Measurements from ENCODE around the gene NTM. TPM values are rescaled to one million over a fixed set of nuclear protein-coding genes. Genes with fewer than 3 reads are reported as not detected.

NTM gene
- total and polyA plus RNA-seq, 4 experiments from 2014 or later: not detected

GRCh38 chr11:132046288-132046865 is 676.0 kb downstream of the NTM start:
- intact Hi-C loops (cut with micrococcal nuclease): no loop called here
- no peak overlapping the region for H3K4me3 Mint-ChIP-seq
- CTCF ChIA-PET (ENCODE audit: partially characterized antibody): no interaction called here

GRCh38 chr11:132047167-132047566 is 676.8 kb downstream of the NTM start:
- Mint-ChIP-seq H3K27me3 (no peaks in the 10 kb centered on the region), H3K9me3 (peaks cover 0 to 7% (median 1%) of the 10 kb centered on the region in 8 donors), H3K4me3 (no peak overlapping the region), H3K4me1 (no peaks in the 10 kb centered on the region), H3K36me3 (no peaks in the 10 kb centered on the region), H3K27ac (no peak overlapping the region)
- intact Hi-C loops (cut with micrococcal nuclease): no loop called here
- H3K9me3 ChIP-seq (ENCODE audit: control insufficient read depth in 1 of 2, low read length in 2 of 2): no peaks in the 10 kb centered on the region
- ChIA-PET CTCF (ENCODE audit: partially characterized antibody) (interaction anchor here (0.6 kb wide), 1 partner anchor 39 kb away, joined by 3 read pairs; no protein-coding TSS in a partner anchor), POLR2A (ENCODE audit: partially characterized antibody) (no interaction called here)
- no peak overlapping the region for H3K27ac ChIP-seq (ENCODE audit: low read depth, low read length)
- H3K27me3 ChIP-seq (ENCODE audit: insufficient read depth, low read length): no peaks in the 10 kb centered on the region
- H3K4me3 ChIP-seq (ENCODE audit: low read length in 2 of 2): no peak overlapping the region
- H3K4me1 ChIP-seq (ENCODE audit: insufficient read depth, low read length): no peaks in the 10 kb centered on the region
- no peaks in the 10 kb centered on the region for H3K36me3 ChIP-seq (ENCODE audit: insufficient read depth, low read length)
- DNase-seq: no peak

More at GRCh38 chr11:132046288-132046865, 676.0 kb downstream of the NTM start:
- no peak overlapping the region for H3K4me3 ChIP-seq (ENCODE audit: low read length in 2 of 2)
- no peak overlapping the region for H3K27ac ChIP-seq (ENCODE audit: low read depth, low read length)
- H3K27me3 ChIP-seq (ENCODE audit: insufficient read depth, low read length): no peaks in the 10 kb centered on the region
- H3K4me1 Mint-ChIP-seq: no peaks in the 10 kb centered on the region
- H3K9me3 Mint-ChIP-seq: peaks cover 0 to 7% (median 1%) of the 10 kb centered on the region in 8 donors
- H3K27me3 Mint-ChIP-seq: no peaks in the 10 kb centered on the region
- H3K27ac Mint-ChIP-seq: no peak overlapping the region
- DNase-seq: no peak
- POLR2A ChIA-PET (ENCODE audit: partially characterized antibody): no interaction called here
- no peaks in the 10 kb centered on the region for H3K9me3 ChIP-seq (ENCODE audit: control insufficient read depth in 1 of 2, low read length in 2 of 2)
- no peaks in the 10 kb centered on the region for H3K36me3 ChIP-seq (ENCODE audit: insufficient read depth, low read length)
- H3K4me1 ChIP-seq (ENCODE audit: insufficient read depth, low read length): no peaks in the 10 kb centered on the region
- no peaks in the 10 kb centered on the region for H3K36me3 Mint-ChIP-seq

GRCh38 chr11:132048040-132048439 is 677.6 kb downstream of the NTM start:
- DNase-seq: no peak
- no peak overlapping the region for H3K4me3 ChIP-seq (ENCODE audit: low read length in 2 of 2)
- intact Hi-C loops (cut with micrococcal nuclease): no loop called here
- peaks cover 0 to 7% (median 1%) of the 10 kb centered on the region in 8 donors for H3K9me3 Mint-ChIP-seq
- no peaks in the 10 kb centered on the region for H3K4me1 ChIP-seq (ENCODE audit: insufficient read depth, low read length)
- no peaks in the 10 kb centered on the region for H3K36me3 ChIP-seq (ENCODE audit: insufficient read depth, low read length)
- ChIA-PET POLR2A (ENCODE audit: partially characterized antibody) (no interaction called here), CTCF (ENCODE audit: partially characterized antibody) (no interaction called here)
- no peak overlapping the region for H3K27ac ChIP-seq (ENCODE audit: low read depth, low read length)
- no peaks in the 10 kb centered on the region for H3K27me3 Mint-ChIP-seq
- H3K4me3 Mint-ChIP-seq: no peak overlapping the region
- no peaks in the 10 kb centered on the region for H3K36me3 Mint-ChIP-seq
- H3K27ac Mint-ChIP-seq: no peak overlapping the region
- no peaks in the 10 kb centered on the region for H3K4me1 Mint-ChIP-seq
- no peaks in the 10 kb centered on the region for H3K27me3 ChIP-seq (ENCODE audit: insufficient read depth, low read length)
- H3K9me3 ChIP-seq (ENCODE audit: control insufficient read depth in 1 of 2, low read length in 2 of 2): no peaks in the 10 kb centered on the region

GRCh38 chr11:132049205-132049604 is 678.8 kb downstream of the NTM start:
- CTCF ChIA-PET (ENCODE audit: partially characterized antibody): no interaction called here
- H3K27me3 Mint-ChIP-seq: no peaks in the 10 kb centered on the region
- POLR2A ChIA-PET (ENCODE audit: partially characterized antibody): no interaction called here
- peaks cover 0 to 7% (median 0%) of the 10 kb centered on the region in 8 donors for H3K9me3 Mint-ChIP-seq
- Histone ChIP-seq H3K36me3 (ENCODE audit: insufficient read depth, low read length) (no peaks in the 10 kb centered on the region), H3K27me3 (ENCODE audit: insufficient read depth, low read length) (no peaks in the 10 kb centered on the region), H3K4me1 (ENCODE audit: insufficient read depth, low read length) (no peaks in the 10 kb centered on the region), H3K9me3 (ENCODE audit: control insufficient read depth in 1 of 2, low read length in 2 of 2) (no peaks in the 10 kb centered on the region), H3K27ac (ENCODE audit: low read depth, low read length) (no peak overlapping the region), H3K4me3 (ENCODE audit: low read length in 2 of 2) (no peak overlapping the region)
- DNase-seq: no peak
- H3K4me1 Mint-ChIP-seq: no peaks in the 10 kb centered on the region
- no peaks in the 10 kb centered on the region for H3K36me3 Mint-ChIP-seq
- H3K4me3 Mint-ChIP-seq: no peak overlapping the region
- intact Hi-C loops (cut with micrococcal nuclease): no loop called here
- no peak overlapping the region for H3K27ac Mint-ChIP-seq

GRCh38 chr11:132050049-132050448 is 679.6 kb downstream of the NTM start:
- intact Hi-C loops (cut with micrococcal nuclease): no loop called here
- Histone ChIP-seq H3K4me1 (ENCODE audit: insufficient read depth, low read length) (no peaks in the 10 kb centered on the region), H3K9me3 (ENCODE audit: control insufficient read depth in 1 of 2, low read length in 2 of 2) (no peaks in the 10 kb centered on the region), H3K4me3 (ENCODE audit: low read length in 2 of 2) (no peak overlapping the region), H3K27ac (ENCODE audit: low read depth, low read length) (no peak overlapping the region), H3K36me3 (ENCODE audit: insufficient read depth, low read length) (no peaks in the 10 kb centered on the region), H3K27me3 (ENCODE audit: insufficient read depth, low read length) (no peaks in the 10 kb centered on the region)
- CTCF ChIA-PET (ENCODE audit: partially characterized antibody): no interaction called here
- no peak for DNase-seq
- Mint-ChIP-seq H3K27me3 (no peaks in the 10 kb centered on the region), H3K36me3 (no peaks in the 10 kb centered on the region), H3K27ac (no peak overlapping the region), H3K4me3 (no peak overlapping the region), H3K9me3 (peaks cover 0 to 2% (median 0%) of the 10 kb centered on the region in 8 donors), H3K4me1 (no peaks in the 10 kb centered on the region)
- POLR2A ChIA-PET (ENCODE audit: partially characterized antibody): no interaction called here

GRCh38 chr11:132050577-132051165 is 680.3 kb downstream of the NTM start:
- peaks cover 0 to 2% (median 0%) of the 10 kb centered on the region in 8 donors for H3K9me3 Mint-ChIP-seq
- Histone ChIP-seq H3K4me1 (ENCODE audit: insufficient read depth, low read length) (no peaks in the 10 kb centered on the region), H3K9me3 (ENCODE audit: control insufficient read depth in 1 of 2, low read length in 2 of 2) (no peaks in the 10 kb centered on the region), H3K36me3 (ENCODE audit: insufficient read depth, low read length) (no peaks in the 10 kb centered on the region), H3K27me3 (ENCODE audit: insufficient read depth, low read length) (no peaks in the 10 kb centered on the region), H3K4me3 (ENCODE audit: low read length in 2 of 2) (no peak overlapping the region), H3K27ac (ENCODE audit: low read depth, low read length) (no peak overlapping the region)
- no peaks in the 10 kb centered on the region for H3K36me3 Mint-ChIP-seq
- ChIA-PET POLR2A (ENCODE audit: partially characterized antibody) (no interaction called here), CTCF (ENCODE audit: partially characterized antibody) (no interaction called here)
- H3K4me1 Mint-ChIP-seq: no peaks in the 10 kb centered on the region
- H3K4me3 Mint-ChIP-seq: peak overlapping the region in 1 of 8 donors; percentile 20
- intact Hi-C loops (cut with micrococcal nuclease): no loop called here
- DNase-seq: no peak
- H3K27me3 Mint-ChIP-seq: no peaks in the 10 kb centered on the region
- no peak overlapping the region for H3K27ac Mint-ChIP-seq

GRCh38 chr11:132051704-132052103 is 681.3 kb downstream of the NTM start:
- Mint-ChIP-seq H3K4me1 (no peaks in the 10 kb centered on the region), H3K4me3 (no peak overlapping the region), H3K9me3 (peaks cover 0 to 2% (median 0%) of the 10 kb centered on the region in 8 donors), H3K36me3 (no peaks in the 10 kb centered on the region), H3K27ac (no peak overlapping the region), H3K27me3 (no peaks in the 10 kb centered on the region)
- Histone ChIP-seq H3K27ac (ENCODE audit: low read depth, low read length) (no peak overlapping the region), H3K4me3 (ENCODE audit: low read length in 2 of 2) (no peak overlapping the region), H3K4me1 (ENCODE audit: insufficient read depth, low read length) (no peaks in the 10 kb centered on the region), H3K9me3 (ENCODE audit: control insufficient read depth in 1 of 2, low read length in 2 of 2) (no peaks in the 10 kb centered on the region), H3K27me3 (ENCODE audit: insufficient read depth, low read length) (no peaks in the 10 kb centered on the region), H3K36me3 (ENCODE audit: insufficient read depth, low read length) (no peaks in the 10 kb centered on the region)
- POLR2A ChIA-PET (ENCODE audit: partially characterized antibody): no interaction called here
- CTCF ChIA-PET (ENCODE audit: partially characterized antibody): no interaction called here
- no peak for DNase-seq
- intact Hi-C loops (cut with micrococcal nuclease): no loop called here

Measured in CD4-positive, alpha-beta memory T cell (primary cell).